Stomach (tissue), 9 donors: Measurements from ENCODE around the gene COL18A1. TPM values are rescaled to one million over a fixed set of nuclear protein-coding genes. Genes with fewer than 3 reads are reported as not detected.
A peak's percentile ranks its signal among the peaks of the same experiment; 100 is the strongest.

Experiments
- DNase-seq, 2 donors: peaks; one replicate each; pipeline versions ENCODE4 v3.0.0 to v3.0.0-alpha.2; 2013 to 2019
- H3K27ac ChIP-seq, 5 donors: fragments of 200-600 bp in 4 of 5; sonication (generic) in 4 of 5; one replicate each; pipeline ENCODE4 v1.5.1; 2013 to 2019; ENCODE audit warnings: mild to moderate bottlenecking in 1 of 5, moderate library complexity in 1 of 5
- H3K27me3 ChIP-seq, 3 donors: fragments of 200-600 bp; sonication (generic); one replicate each; pipeline ENCODE4 v1.5.1; 2017 to 2019; ENCODE audit warnings: mixed run types in 1 of 3
- H3K36me3 ChIP-seq, 4 donors: fragments of 200-600 bp; sonication (generic); 1 replicate in 3 of 4; 2 replicates in 1 of 4; pipeline ENCODE4 v1.5.1; 2016 to 2019
- H3K4me1 ChIP-seq, 4 donors: fragments of 200-600 bp; sonication (generic); one replicate each; pipeline ENCODE4 v1.5.1; 2016 to 2019
- H3K4me3 ChIP-seq, 4 donors: fragments of 200-600 bp; sonication (generic) in 3 of 4; one replicate each; pipeline ENCODE4 v1.5.1; 2016 to 2019; ENCODE audit warnings: mild to moderate bottlenecking in 1 of 4
- H3K9me3 ChIP-seq, 4 donors: fragments of 200-600 bp; sonication (generic); one replicate each; pipeline ENCODE4 v1.5.1; 2016 to 2019
- EP300 ChIP-seq: sonication (generic); formaldehyde crosslinking; IDR thresholded peaks from one replicate; pipeline ENCODE4 v1.6.1; 2017; ENCODE audit warnings: antibody characterized with exemption
- POLR2A ChIP-seq, 4 donors: fragments of 450-650 bp; IDR thresholded peaks; one replicate each; pipeline ENCODE4 v1.6.1; 2016; ENCODE audit warnings: antibody characterized with exemption in 4 of 4, control low read depth in 2 of 4, mild to moderate bottlenecking in 1 of 4, moderate library complexity in 1 of 4
- POLR2AphosphoS5 ChIP-seq, 3 donors: sonication (generic); formaldehyde crosslinking; IDR thresholded peaks; one replicate each; pipeline ENCODE4 v1.6.1; 2016; ENCODE audit warnings: antibody characterized with exemption in 3 of 3
- WGBS, 5 donors: extraction: QIAGEN DNeasy Blood & Tissue Kit in 3 of 5; methylation state at CpG; one replicate each; pipeline versions ENCODE4 v1.1.5 to v1.1.7; 2013 to 2018; 5-methylcytosine and 5-hydroxymethylcytosine counted together
- intact Hi-C: fragments of 100-400 bp; cut with DNase I; formaldehyde crosslinking; loops from one replicate; pipeline ENCODE4 v1.15.1; 2023; ENCODE audit warnings: low total_unique reads
- polyA plus RNA-seq, 3 donors: library from polyadenylated mRNA; stranded (reverse); fragments of 200-250 nt; gene quantifications; one replicate each; pipeline ENCODE4 v1.2.3, GENCODE V29; 2013
- total RNA-seq, 5 donors: library from RNA; depleted of rRNA; stranded (reverse); fragments of >200 nt; gene quantifications; one replicate each; pipeline versions ENCODE4 v1.1.0 to v1.2.3, GENCODE V29; 2014 to 2016
- TF ChIP-seq, protein P1 (sequence below), 7 experiments: fragments of 450-650 bp in 4 of 7; fragments of 200-600 bp in 3 of 7; sonication (generic) in 3 of 7; IDR thresholded peaks; one replicate each; pipeline ENCODE4 v1.5.1; 2016 to 2019; ENCODE audit warnings: antibody characterized with exemption in 7 of 7, control low read depth in 2 of 7, mild to moderate bottlenecking in 1 of 7
- donor health status: healthy with polysubstance abuse.
- donor health status: Bipolar disorder and iron deficiency.
- donor health status: healthy.

The COL18A1 gene
- total and polyA plus RNA-seq, 8 donors, result 19.8 to 212 (median 34.6) TPM

DNA sequence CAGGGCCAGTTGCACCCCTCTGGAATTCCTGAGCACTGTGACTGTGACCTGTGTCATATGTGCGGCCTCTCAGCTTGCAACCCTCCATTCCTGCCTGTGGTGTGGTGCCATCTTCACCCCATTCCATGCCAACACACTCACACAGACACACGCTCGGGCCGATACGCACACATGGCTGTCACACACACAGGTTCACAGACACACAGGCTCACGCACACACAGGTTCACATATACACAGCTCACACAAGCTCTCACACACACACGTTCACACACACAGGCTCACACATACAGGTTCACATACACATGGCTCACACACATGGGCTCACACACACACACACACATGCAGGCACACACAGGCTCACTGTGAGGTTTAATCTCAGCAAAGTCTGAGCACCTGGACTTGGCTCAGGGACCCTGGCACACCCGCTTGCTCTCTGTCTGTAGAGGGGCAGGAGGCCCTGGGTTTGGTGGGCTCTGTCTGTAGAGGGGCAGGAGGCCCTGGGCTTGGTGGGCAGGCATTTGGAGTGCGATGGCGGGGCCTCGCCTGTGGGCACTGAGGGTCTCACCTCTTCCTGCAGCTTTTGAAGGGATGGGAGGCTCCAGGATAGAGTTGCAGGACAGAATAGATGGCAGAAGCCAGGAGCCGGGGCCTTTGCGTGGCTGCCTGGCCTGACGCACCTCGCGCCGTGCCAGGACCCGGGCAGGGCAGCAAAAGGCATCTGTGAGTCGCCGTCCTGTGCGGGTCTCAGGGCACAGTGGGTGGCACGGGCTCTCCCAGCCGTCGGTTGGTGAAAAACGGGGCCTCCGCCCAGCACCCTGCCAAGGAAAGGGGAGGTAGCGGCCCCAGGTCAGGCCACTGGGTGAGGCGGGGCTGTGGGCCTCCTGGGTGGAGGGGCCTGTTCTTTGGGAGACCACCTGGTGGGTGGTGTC is 17.1 kb downstream of the COL18A1 start:
- H3K27ac ChIP-seq, result peak overlapping the region in 1 of 5 donors; percentile 46
- no peak overlapping the region for H3K4me3 ChIP-seq
- 84 to 92% (median 89%) methylated on average over 9 to 28 of the region's 28 CpGs for WGBS, 5 donors
- intact Hi-C loops, result no loop called here
- no peak for DNase-seq
- TF ChIP-seq POLR2A (IDR thresholded peaks at IDR 0.05) (no peak), EP300 (no peak), POLR2AphosphoS5 (IDR thresholded peaks at IDR 0.05) (no peak)
- TF ChIP-seq, protein P1, sequence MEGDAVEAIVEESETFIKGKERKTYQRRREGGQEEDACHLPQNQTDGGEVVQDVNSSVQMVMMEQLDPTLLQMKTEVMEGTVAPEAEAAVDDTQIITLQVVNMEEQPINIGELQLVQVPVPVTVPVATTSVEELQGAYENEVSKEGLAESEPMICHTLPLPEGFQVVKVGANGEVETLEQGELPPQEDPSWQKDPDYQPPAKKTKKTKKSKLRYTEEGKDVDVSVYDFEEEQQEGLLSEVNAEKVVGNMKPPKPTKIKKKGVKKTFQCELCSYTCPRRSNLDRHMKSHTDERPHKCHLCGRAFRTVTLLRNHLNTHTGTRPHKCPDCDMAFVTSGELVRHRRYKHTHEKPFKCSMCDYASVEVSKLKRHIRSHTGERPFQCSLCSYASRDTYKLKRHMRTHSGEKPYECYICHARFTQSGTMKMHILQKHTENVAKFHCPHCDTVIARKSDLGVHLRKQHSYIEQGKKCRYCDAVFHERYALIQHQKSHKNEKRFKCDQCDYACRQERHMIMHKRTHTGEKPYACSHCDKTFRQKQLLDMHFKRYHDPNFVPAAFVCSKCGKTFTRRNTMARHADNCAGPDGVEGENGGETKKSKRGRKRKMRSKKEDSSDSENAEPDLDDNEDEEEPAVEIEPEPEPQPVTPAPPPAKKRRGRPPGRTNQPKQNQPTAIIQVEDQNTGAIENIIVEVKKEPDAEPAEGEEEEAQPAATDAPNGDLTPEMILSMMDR (IDR thresholded peaks at IDR 0.05), result no peak
- H3K36me3 ChIP-seq, result no peaks in the 10 kb centered on the region
- H3K4me1 ChIP-seq, result peaks cover 19 to 51% (median 21%) of the 10 kb centered on the region in 4 donors
- no peaks in the 10 kb centered on the region for H3K27me3 ChIP-seq
- H3K9me3 ChIP-seq, result no peaks in the 10 kb centered on the region

DNA sequence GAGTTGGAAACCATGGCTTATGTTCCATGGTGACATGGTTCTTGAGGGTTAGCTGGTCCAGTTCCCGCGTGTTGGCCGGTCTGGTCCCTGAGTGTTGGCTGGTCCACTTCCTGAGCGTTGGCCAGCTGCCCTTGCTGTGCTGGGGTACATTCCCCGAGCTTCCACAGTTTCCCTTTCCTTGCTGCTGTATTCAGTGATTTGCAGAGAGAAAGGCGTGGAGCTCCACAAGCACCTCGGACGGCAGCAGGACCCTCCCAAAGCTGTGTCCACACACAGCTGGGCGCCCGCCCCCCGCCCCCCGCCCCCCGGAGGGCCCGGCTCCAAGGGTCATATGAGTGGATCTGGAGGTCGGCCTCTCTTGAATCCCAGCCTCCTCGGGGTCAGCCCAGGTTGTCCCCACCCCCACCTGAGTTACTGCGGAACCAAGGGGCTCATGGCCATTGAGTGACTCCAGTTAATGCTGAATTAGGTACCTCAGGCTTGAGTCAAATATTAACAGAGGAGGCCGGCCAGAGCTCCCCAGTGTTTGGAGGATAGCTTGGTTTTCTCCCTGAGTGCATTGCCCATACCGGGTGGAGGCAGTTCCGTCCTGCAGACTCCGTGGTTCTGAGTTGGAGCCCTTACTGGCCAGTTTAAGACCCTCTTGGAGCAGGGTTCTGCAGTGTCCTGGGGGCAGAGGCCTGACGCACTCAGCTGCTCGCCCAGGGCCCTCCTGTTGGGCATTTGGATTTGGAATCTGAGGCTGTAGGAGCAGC is 18.4 kb downstream of the COL18A1 start:
- 61 to 78% (median 67%) methylated on average over 16 to 23 of the region's 23 CpGs for WGBS, 5 donors
- Histone ChIP-seq H3K27me3 (no peaks in the 10 kb centered on the region), H3K27ac (no peak overlapping the region), H3K36me3 (no peaks in the 10 kb centered on the region), H3K9me3 (no peaks in the 10 kb centered on the region), H3K4me3 (no peak overlapping the region), H3K4me1 (peaks cover 19 to 47% (median 32%) of the 10 kb centered on the region in 4 donors)
- intact Hi-C loops, result no loop called here
- no peak for TF ChIP-seq POLR2AphosphoS5 (IDR thresholded peaks at IDR 0.05)
- no peak for TF ChIP-seq EP300
- no peak for TF ChIP-seq POLR2A (IDR thresholded peaks at IDR 0.05)
- TF ChIP-seq, protein P1 (IDR thresholded peaks at IDR 0.05), result no peak
- DNase-seq, result no peak

DNA sequence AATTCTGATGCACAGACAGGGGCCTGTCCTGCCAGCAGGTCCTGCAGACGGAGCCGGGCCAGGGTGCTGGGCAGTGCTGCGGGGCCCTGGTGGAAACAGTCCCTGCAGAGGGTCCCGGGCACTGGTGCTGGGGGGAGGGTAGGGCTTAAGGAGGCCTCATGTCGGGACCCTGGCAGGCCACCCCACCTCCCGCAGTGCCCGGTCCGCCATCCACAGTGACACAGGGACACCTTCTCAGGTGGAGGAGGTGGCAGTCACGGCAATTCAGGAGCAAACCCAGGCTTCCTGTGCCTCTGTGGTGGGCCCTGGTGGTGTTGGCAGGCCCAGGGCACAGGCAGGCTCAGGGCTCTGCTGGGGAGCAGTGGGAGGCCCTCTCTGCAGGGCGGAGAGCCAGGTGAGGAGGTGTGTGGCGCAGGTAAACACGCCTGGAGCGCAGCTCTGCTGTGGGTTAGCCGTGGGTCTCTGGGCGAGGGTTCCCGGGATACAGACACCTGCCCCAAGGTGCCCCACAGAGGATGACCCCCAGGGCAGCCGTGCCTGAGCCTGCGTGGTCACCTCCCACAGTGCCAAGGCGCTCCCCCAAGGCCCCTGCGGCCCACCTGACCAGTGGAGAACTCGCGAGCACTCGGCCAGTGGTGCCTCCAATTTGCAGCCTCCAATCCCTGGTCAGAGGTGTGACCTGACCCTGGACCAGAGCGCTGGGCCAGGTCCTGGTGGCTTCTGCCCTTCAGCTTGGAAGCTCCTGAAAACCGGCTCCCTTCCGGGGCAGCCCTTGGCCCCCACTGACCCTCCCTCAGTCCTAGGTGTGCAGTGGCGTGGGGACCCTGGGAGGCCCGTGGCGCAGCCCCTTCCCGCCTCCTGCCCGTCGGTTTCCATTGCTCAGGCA is 19.2 kb downstream of the COL18A1 start:
- Histone ChIP-seq H3K4me1 (peaks cover 19 to 44% (median 32%) of the 10 kb centered on the region in 4 donors), H3K36me3 (no peaks in the 10 kb centered on the region), H3K27ac (no peak overlapping the region), H3K9me3 (no peaks in the 10 kb centered on the region), H3K27me3 (no peaks in the 10 kb centered on the region), H3K4me3 (no peak overlapping the region)
- intact Hi-C loops, result no loop called here
- 73 to 89% (median 78%) methylated on average over 20 to 32 of the region's 32 CpGs for WGBS, 5 donors
- no peak for DNase-seq
- TF ChIP-seq EP300 (no peak), POLR2A (IDR thresholded peaks at IDR 0.05) (no peak), POLR2AphosphoS5 (IDR thresholded peaks at IDR 0.05) (no peak)
- TF ChIP-seq, protein P1 (IDR thresholded peaks at IDR 0.05), result no peak
